ENCODE data around the gene ARID3B.
A peak's percentile ranks its signal among the peaks of the same experiment; 100 is the strongest.
"Not testable (repeated sequence)": the region's sequence is repeated elsewhere in the genome, so short reads cannot be mapped to it uniquely, and the experiment has no call there.

The ARID3B gene

GRCh38 chr15:74595271-74595670, 54.3 kb downstream of the ARID3B start:
- intact Hi-C loops (cut with DNase I), result no loop called here
- DNase-seq, result no peak

- intact Hi-C loops (cut with DNase I); DNase-seq: not testable (repeated sequence)
Measured at GRCh38 chr15:74596736-74597135, 55.7 kb downstream of the ARID3B start.

GRCh38 chr15:74597146-74597705, 56.2 kb downstream of the ARID3B start:
- intact Hi-C loops (cut with DNase I), result not testable (repeated sequence)
- peak in 3 of 42 donors; percentile 18 to 39 (median 21) for DNase-seq

- peak; percentile 85 to 98 (median 95) for DNase-seq
- intact Hi-C loops (cut with DNase I), result no loop called here
Measured at GRCh38 chr15:74598126-74598842, 57.3 kb downstream of the ARID3B start.

GRCh38 chr15:74599156-74599555, 58.1 kb downstream of the ARID3B start:
- intact Hi-C loops (cut with DNase I), result no loop called here
- no peak for DNase-seq

GRCh38 chr15:74603026-74603788, 62.2 kb downstream of the ARID3B start:
- intact Hi-C loops (cut with DNase I), result no loop called here
- no peak for DNase-seq

- intact Hi-C loops (cut with DNase I), result no loop called here
- DNase-seq, result no peak
Measured at GRCh38 chr15:74603789-74604705, 63.0 kb downstream of the ARID3B start.

- DNase-seq, result no peak
- intact Hi-C loops (cut with DNase I), result no loop called here
Measured at GRCh38 chr15:74604983-74605794, 64.2 kb downstream of the ARID3B start.

GRCh38 chr15:74605795-74606150, 64.8 kb downstream of the ARID3B start:
- intact Hi-C loops (cut with DNase I), result no loop called here
- DNase-seq, result no peak

GRCh38 chr15:74608786-74609185, 67.8 kb downstream of the ARID3B start:
- intact Hi-C loops (cut with DNase I), result no loop called here
- DNase-seq, result no peak

- intact Hi-C loops (cut with DNase I), result no loop called here
- no peak for DNase-seq
Measured at GRCh38 chr15:74609938-74610301, 68.9 kb downstream of the ARID3B start.

GRCh38 chr15:74610302-74610951, 69.4 kb downstream of the ARID3B start:
- no peak for DNase-seq
- intact Hi-C loops (cut with DNase I), result no loop called here

GRCh38 chr15:74611341-74611740, 70.3 kb downstream of the ARID3B start:
- DNase-seq, result no peak
- intact Hi-C loops (cut with DNase I), result no loop called here

GRCh38 chr15:74611834-74612233, 70.8 kb downstream of the ARID3B start:
- intact Hi-C loops (cut with DNase I), result no loop called here
- no peak for DNase-seq

- no peak for DNase-seq
- intact Hi-C loops (cut with DNase I), result no loop called here
Measured at GRCh38 chr15:74612677-74613076, 71.7 kb downstream of the ARID3B start.

- intact Hi-C loops (cut with DNase I), result no loop called here
Measured at GRCh38 chr15:74613089-74613952, 72.3 kb downstream of the ARID3B start.

More at GRCh38 chr15:74613089-74613952, 72.3 kb downstream of the ARID3B start:
- DNase-seq, result no peak
